GM21786 (cell line): Measurements from ENCODE around the gene SCAMP5.

Source experiments
- ATAC-seq: cut with Tn5 transposase; IDR thresholded peaks from one replicate; pipeline ENCODE4 v1.9.1; 2021; ENCODE audit not compliant: unreplicated experiment

The SCAMP5 gene

GRCh38 chr15:75021341-75021740 is 26.0 kb downstream of the SCAMP5 start:
- ATAC-seq: no peak

GRCh38 chr15:75022783-75023180 is 27.4 kb downstream of the SCAMP5 start:
- no peak for ATAC-seq

- peak; percentile 94 for ATAC-seq
Measured at GRCh38 chr15:75023181-75023871, 28.0 kb downstream of the SCAMP5 start, which contains the start of gene PPCDC. TSS of gene PPCDC (plus strand) at chr15:75023590. CDS start at chr15:75028319, 4,729 bp downstream.

GRCh38 chr15:75023872-75024636 is 28.7 kb downstream of the SCAMP5 start:
- ATAC-seq: no peak

GRCh38 chr15:75025107-75025506 is 29.7 kb downstream of the SCAMP5 start:
- ATAC-seq: no peak

- no peak for ATAC-seq
Measured at GRCh38 chr15:75025548-75026260, 30.3 kb downstream of the SCAMP5 start.

- no peak for ATAC-seq
Measured at GRCh38 chr15:75027551-75027950, 32.2 kb downstream of the SCAMP5 start.

GRCh38 chr15:75028991-75029377 is 33.6 kb downstream of the SCAMP5 start:
- no peak for ATAC-seq

GRCh38 chr15:75029378-75030022 is 34.1 kb downstream of the SCAMP5 start:
- ATAC-seq: no peak

GRCh38 chr15:75030023-75030413 is 34.7 kb downstream of the SCAMP5 start:
- ATAC-seq: no peak

GRCh38 chr15:75030424-75030823 is 35.1 kb downstream of the SCAMP5 start:
- ATAC-seq: no peak

GRCh38 chr15:75031848-75032247 is 36.5 kb downstream of the SCAMP5 start:
- no peak for ATAC-seq

GRCh38 chr15:75032395-75032794 is 37.0 kb downstream of the SCAMP5 start:
- ATAC-seq: no peak

- no peak for ATAC-seq
Measured at GRCh38 chr15:75033809-75034208, 38.4 kb downstream of the SCAMP5 start.

GRCh38 chr15:75034615-75035014 is 39.3 kb downstream of the SCAMP5 start:
- ATAC-seq: no peak

- ATAC-seq: no peak
Measured at GRCh38 chr15:75036212-75036616, 40.9 kb downstream of the SCAMP5 start.

GRCh38 chr15:75037685-75038084 is 42.3 kb downstream of the SCAMP5 start:
- no peak for ATAC-seq

- no peak for ATAC-seq
Measured at GRCh38 chr15:75038231-75038630, 42.9 kb downstream of the SCAMP5 start.

GRCh38 chr15:75042730-75043508 is 47.6 kb downstream of the SCAMP5 start:
- peak; percentile 66 for ATAC-seq

GRCh38 chr15:75043509-75044257 is 48.3 kb downstream of the SCAMP5 start:
- ATAC-seq: peak; percentile 29
